NCI-H774 (cell line): ENCODE measurements around the gene ABI3BP.

Source experiments
- DNase-seq: peaks from one replicate; lab custom pipeline; 2025; lab: John Stamatoyannopoulos, UW

The ABI3BP gene

GRCh38 chr3:100769693-100770092 is 223.5 kb downstream of the ABI3BP start:
- DNase-seq, result no peak

- DNase-seq, result no peak
Measured at GRCh38 chr3:100766069-100766468, 227.2 kb downstream of the ABI3BP start.

GRCh38 chr3:100765437-100765975 is 227.7 kb downstream of the ABI3BP start:
- DNase-seq, result no peak

- DNase-seq, result no peak
Measured at GRCh38 chr3:100761951-100762350, 231.3 kb downstream of the ABI3BP start.

GRCh38 chr3:100761211-100761942 is 231.8 kb downstream of the ABI3BP start:
- DNase-seq, result peak; percentile 49

GRCh38 chr3:100760377-100760776 is 232.8 kb downstream of the ABI3BP start:
- no peak for DNase-seq

- no peak for DNase-seq
Measured at GRCh38 chr3:100759950-100760349, 233.3 kb downstream of the ABI3BP start.

- DNase-seq, result no peak
Measured at GRCh38 chr3:100759159-100759558, 234.1 kb downstream of the ABI3BP start.

- no peak for DNase-seq
Measured at GRCh38 chr3:100756441-100756840, 236.8 kb downstream of the ABI3BP start.

- no peak for DNase-seq
Measured at GRCh38 chr3:100754563-100755334, 238.5 kb downstream of the ABI3BP start.

GRCh38 chr3:100753846-100754245 is 239.4 kb downstream of the ABI3BP start:
- DNase-seq, result no peak

- no peak for DNase-seq
Measured at GRCh38 chr3:100748967-100749366, 244.3 kb downstream of the ABI3BP start.

- no peak for DNase-seq
Measured at GRCh38 chr3:100748220-100748619, 245.0 kb downstream of the ABI3BP start.

GRCh38 chr3:100746092-100746491 is 247.1 kb downstream of the ABI3BP start:
- no peak for DNase-seq

- no peak for DNase-seq
Measured at GRCh38 chr3:100745617-100746016, 247.6 kb downstream of the ABI3BP start.

GRCh38 chr3:100744671-100745070 is 248.6 kb downstream of the ABI3BP start:
- no peak for DNase-seq

- DNase-seq, result no peak
Measured at GRCh38 chr3:100743535-100743934, 249.7 kb downstream of the ABI3BP start.

GRCh38 chr3:100740207-100740606 is 253.0 kb downstream of the ABI3BP start:
- no peak for DNase-seq

GRCh38 chr3:100737334-100737733 is 255.9 kb downstream of the ABI3BP start:
- DNase-seq, result no peak

GRCh38 chr3:100732435-100732834 is 260.8 kb downstream of the ABI3BP start:
- no peak for DNase-seq

GRCh38 chr3:100730524-100730923 is 262.7 kb downstream of the ABI3BP start:
- DNase-seq, result no peak

- no peak for DNase-seq
Measured at GRCh38 chr3:100726706-100727105, 266.5 kb downstream of the ABI3BP start.

GRCh38 chr3:100725935-100726513 is 267.2 kb downstream of the ABI3BP start:
- no peak for DNase-seq
